Mammary epithelial cell (primary cell): ENCODE data around the gene CPNE2.
"Not testable (repeated sequence)": the region's sequence is repeated elsewhere in the genome, so short reads cannot be mapped to it uniquely, and the experiment has no call there.

Source experiments
- EZH2 ChIP-seq: IDR thresholded peaks from 2 replicates; pipeline ENCODE4 v1.6.1; 2012; ENCODE audit warnings: low read length, inconsistent platforms, borderline replicate concordance
- TF ChIP-seq, protein P1 (sequence below), 2 donors: IDR thresholded peaks in 1 of 2; conservative IDR thresholded peaks in 1 of 2; 2 replicates each; pipeline ENCODE4 v1.5.1; 2011 to 2012; ENCODE audit warnings: inconsistent platforms in 2 of 2, low read length in 2 of 2, mild to moderate bottlenecking in 2 of 2, control low read depth in 1 of 2, low read depth in 1 of 2; ENCODE audit not compliant: insufficient read depth in 1 of 2; ENCODE audit errors: extremely low read depth in 1 of 2

DNA sequence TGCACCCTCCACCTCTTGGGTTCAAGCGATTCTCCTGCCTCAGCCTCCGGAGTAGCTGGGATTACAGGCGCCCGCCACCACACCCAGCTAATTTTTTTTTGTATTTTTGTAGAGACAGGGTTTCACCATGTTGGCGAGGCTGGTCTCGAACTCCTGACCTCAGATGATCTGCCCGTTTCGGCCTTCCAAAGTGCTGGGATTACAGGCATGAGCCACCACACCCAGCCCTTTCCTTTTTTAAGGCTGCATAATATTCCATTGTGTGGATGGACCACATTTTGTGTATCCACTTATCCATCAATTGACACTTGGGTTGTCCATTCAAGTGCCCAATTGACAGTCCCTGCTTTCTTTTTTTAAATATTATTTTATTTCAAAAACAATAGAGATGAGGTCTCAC lies 29.2 kb upstream of the CPNE2 start:
- not testable (repeated sequence) for TF ChIP-seq EZH2
- TF ChIP-seq, protein P1, sequence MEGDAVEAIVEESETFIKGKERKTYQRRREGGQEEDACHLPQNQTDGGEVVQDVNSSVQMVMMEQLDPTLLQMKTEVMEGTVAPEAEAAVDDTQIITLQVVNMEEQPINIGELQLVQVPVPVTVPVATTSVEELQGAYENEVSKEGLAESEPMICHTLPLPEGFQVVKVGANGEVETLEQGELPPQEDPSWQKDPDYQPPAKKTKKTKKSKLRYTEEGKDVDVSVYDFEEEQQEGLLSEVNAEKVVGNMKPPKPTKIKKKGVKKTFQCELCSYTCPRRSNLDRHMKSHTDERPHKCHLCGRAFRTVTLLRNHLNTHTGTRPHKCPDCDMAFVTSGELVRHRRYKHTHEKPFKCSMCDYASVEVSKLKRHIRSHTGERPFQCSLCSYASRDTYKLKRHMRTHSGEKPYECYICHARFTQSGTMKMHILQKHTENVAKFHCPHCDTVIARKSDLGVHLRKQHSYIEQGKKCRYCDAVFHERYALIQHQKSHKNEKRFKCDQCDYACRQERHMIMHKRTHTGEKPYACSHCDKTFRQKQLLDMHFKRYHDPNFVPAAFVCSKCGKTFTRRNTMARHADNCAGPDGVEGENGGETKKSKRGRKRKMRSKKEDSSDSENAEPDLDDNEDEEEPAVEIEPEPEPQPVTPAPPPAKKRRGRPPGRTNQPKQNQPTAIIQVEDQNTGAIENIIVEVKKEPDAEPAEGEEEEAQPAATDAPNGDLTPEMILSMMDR (conservative IDR thresholded peaks at IDR 0.05 in 1 of 2, IDR thresholded peaks at IDR 0.05 in 1 of 2; ENCODE audit: extremely low read depth in 1 of 2, insufficient read depth in 1 of 2, low read depth in 1 of 2, low read length in 2 of 2), result not testable (repeated sequence)
